22Rv1 (cell line): ENCODE results near the gene EGFL8.

ENCODE experiments used
- ZFX ChIP-seq: fragments of 450-650 bp; IDR thresholded peaks from 2 replicates; pipeline ENCODE4 v1.6.1; 2017; ENCODE audit warnings: antibody characterized with exemption, borderline replicate concordance
- TF ChIP-seq, protein P1 (sequence below): fragments of 450-650 bp; IDR thresholded peaks from 2 replicates; pipeline ENCODE4 v1.5.1; 2017; ENCODE audit warnings: mild to moderate bottlenecking

DNA sequence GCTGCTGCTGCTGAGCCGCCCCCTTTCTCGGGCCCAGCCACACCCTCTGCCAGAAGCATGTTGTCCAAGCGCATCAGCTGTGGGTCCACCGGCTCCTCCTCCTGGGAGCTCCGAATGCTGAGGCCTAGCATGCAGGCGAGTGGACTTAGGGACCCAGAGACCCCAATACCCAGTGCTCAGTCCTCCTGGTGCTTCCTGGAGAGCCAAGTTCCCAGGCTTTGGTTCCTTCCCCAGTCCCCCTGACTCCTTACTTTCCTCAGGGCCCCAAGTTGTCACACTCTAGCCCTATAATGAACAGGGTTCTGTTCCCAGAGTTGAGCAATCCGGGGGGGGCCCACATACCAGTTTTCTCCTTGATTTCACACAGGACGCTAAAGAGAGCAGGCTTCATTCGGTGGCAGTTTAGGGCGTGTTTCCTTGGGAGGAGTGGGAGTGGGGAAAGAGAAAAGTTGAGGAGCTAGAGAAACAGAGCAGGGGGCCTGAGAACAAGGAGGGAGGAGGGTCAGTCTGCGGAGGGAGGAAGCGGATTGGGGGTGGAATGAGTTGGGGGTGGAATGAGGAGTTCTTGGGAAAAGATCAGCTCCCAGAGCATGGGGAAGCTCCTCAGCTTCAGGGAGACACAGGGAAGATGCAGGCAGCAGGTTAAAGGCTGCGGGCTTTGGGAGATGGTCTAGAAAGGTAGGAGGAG is 24.1 kb downstream of the EGFL8 start:
- TF ChIP-seq, protein P1, sequence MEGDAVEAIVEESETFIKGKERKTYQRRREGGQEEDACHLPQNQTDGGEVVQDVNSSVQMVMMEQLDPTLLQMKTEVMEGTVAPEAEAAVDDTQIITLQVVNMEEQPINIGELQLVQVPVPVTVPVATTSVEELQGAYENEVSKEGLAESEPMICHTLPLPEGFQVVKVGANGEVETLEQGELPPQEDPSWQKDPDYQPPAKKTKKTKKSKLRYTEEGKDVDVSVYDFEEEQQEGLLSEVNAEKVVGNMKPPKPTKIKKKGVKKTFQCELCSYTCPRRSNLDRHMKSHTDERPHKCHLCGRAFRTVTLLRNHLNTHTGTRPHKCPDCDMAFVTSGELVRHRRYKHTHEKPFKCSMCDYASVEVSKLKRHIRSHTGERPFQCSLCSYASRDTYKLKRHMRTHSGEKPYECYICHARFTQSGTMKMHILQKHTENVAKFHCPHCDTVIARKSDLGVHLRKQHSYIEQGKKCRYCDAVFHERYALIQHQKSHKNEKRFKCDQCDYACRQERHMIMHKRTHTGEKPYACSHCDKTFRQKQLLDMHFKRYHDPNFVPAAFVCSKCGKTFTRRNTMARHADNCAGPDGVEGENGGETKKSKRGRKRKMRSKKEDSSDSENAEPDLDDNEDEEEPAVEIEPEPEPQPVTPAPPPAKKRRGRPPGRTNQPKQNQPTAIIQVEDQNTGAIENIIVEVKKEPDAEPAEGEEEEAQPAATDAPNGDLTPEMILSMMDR = no peak
- TF ChIP-seq ZFX = no peak
